Bronchial epithelial cell (primary cell): Measurements from ENCODE around the gene GAD1. TPM values are rescaled to one million over a fixed set of nuclear protein-coding genes. Genes with fewer than 3 reads are reported as not detected.
A peak's percentile ranks its signal among the peaks of the same experiment; 100 is the strongest.

Experiments
- DNase-seq: peaks from one replicate; pipeline ENCODE4 v3.0.0-alpha.2; 2010; ENCODE audit warnings: low read depth
- FAIRE-seq: peaks from 2 replicates; lab custom pipeline; 2011; peaks lifted over from hg19 to GRCh38; lab: Jason Lieb, UNC
- H3K27me3 ChIP-seq: 2 replicates; pipeline ENCODE4 v1.5.1; 2011; ENCODE audit warnings: low read length; ENCODE audit not compliant: control insufficient read depth, insufficient read depth
- H3K36me3 ChIP-seq: 2 replicates; pipeline ENCODE4 v1.5.1; 2011; ENCODE audit warnings: low read length; ENCODE audit not compliant: control insufficient read depth, insufficient read depth
- H3K4me3 ChIP-seq: 2 replicates; pipeline ENCODE4 v1.5.1; 2011; ENCODE audit warnings: mild to moderate bottlenecking, low read depth, low read length, control low read depth
- CTCF ChIP-seq: IDR thresholded peaks from 2 replicates; pipeline ENCODE4 v1.5.1; 2011; ENCODE audit warnings: mild to moderate bottlenecking, moderate library complexity, low read length, control low read depth, inconsistent platforms; ENCODE audit not compliant: insufficient read depth, severe bottlenecking
- total RNA-seq: library from RNA; depleted of rRNA; stranded (reverse); fragments of >200 nt; gene quantifications from 2 replicates; pipeline ENCODE4 v1.2.1, GENCODE V29; 2014

The GAD1 gene
- total RNA-seq, 1 donor from 2014 or later = 1.3 TPM

- H3K4me3 ChIP-seq = no peak overlapping the region
- no peak for DNase-seq
- no peak for FAIRE-seq
- no peaks in the 10 kb centered on the region for H3K36me3 ChIP-seq
- no peak for TF ChIP-seq CTCF
- H3K27me3 ChIP-seq = peaks cover 11% of the 10 kb centered on the region
Observed at GRCh38 chr2:170829036-170829435, 12.3 kb downstream of the GAD1 start.

- H3K27me3 ChIP-seq = peaks cover 5% of the 10 kb centered on the region
- TF ChIP-seq CTCF = no peak
- DNase-seq = no peak
- no peak for FAIRE-seq
- H3K36me3 ChIP-seq = no peaks in the 10 kb centered on the region
- H3K4me3 ChIP-seq = no peak overlapping the region
Observed at GRCh38 chr2:170830166-170830565, 13.5 kb downstream of the GAD1 start.

DNA sequence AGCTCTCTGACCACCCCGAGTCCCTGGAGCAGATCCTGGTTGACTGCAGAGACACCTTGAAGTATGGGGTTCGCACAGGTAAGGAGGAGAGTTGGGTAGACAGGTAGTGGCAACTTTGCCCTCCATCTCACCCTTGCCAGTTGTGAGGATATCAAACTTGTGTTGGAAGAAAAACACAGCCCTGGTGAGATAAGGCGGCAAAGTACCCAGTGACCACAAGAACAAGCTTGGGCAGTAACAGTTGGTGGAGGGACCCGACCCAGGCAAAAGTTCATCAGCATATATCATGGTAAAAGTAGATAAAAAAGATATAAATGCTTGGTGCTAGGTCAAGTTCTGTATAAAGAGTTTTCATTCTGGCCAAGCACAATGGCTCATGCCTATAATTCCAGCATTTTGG is 14.4 kb downstream of the GAD1 start:
- FAIRE-seq = no peak
- DNase-seq = no peak
- TF ChIP-seq CTCF = no peak
- H3K4me3 ChIP-seq = no peak overlapping the region
- H3K27me3 ChIP-seq = peaks cover 1% of the 10 kb centered on the region
- H3K36me3 ChIP-seq = no peaks in the 10 kb centered on the region

DNA sequence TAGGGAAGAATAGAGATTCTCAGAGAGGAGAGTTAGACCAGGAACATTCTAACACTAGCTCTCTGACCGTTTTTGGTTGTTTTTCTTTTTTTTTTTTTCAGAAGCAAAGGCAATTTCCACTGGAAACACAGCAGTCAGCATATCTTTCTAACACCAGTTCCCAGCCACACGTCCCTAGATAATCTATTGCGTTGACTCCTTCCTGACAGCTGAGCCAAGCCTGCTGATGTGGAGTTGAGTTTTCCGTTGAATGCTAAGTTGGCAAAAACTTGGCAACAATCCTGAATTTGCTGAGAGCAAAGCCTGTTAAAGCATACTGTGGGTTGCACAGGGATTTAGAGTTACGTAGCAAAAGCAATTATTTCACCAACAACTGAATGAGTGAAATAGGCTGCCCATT is 19.3 kb downstream of the GAD1 start:
- H3K36me3 ChIP-seq = no peaks in the 10 kb centered on the region
- TF ChIP-seq CTCF = no peak

GRCh38 chr2:170840717-170841210 is 24.1 kb downstream of the GAD1 start:
- H3K27me3 ChIP-seq = no peaks in the 10 kb centered on the region
- H3K4me3 ChIP-seq = no peak overlapping the region
- DNase-seq (no peak), FAIRE-seq (peak; percentile 47)
- H3K36me3 ChIP-seq = no peaks in the 10 kb centered on the region
- TF ChIP-seq CTCF = no peak

More for the DNA sequence above, 19.3 kb downstream of the GAD1 start:
- FAIRE-seq = no peak
- no peaks in the 10 kb centered on the region for H3K27me3 ChIP-seq
- no peak for DNase-seq
- H3K4me3 ChIP-seq = no peak overlapping the region

DNA sequence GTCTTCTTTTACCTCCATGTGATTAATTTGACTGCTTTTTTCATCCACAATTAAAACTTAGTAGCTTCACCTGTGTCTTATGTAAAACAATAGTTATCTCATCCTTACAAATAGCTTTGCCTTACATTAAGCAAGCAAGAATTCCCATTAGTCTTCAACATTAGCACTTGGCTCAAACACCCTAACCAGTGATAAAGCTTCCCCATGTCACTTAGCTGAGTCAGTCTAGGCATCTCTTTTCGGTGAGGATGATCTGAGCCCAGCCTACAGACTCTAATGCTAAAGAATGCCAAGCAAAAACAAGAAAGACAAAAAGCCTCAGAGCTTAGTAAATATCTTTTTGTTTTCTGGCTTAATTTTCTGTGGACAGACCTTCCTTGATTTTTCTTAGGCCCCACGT is 26.1 kb downstream of the GAD1 start:
- no peak for DNase-seq
- H3K36me3 ChIP-seq = no peaks in the 10 kb centered on the region
- no peaks in the 10 kb centered on the region for H3K27me3 ChIP-seq
- TF ChIP-seq CTCF = no peak
- no peak for FAIRE-seq
- H3K4me3 ChIP-seq = no peak overlapping the region
